Activated T-cell treated with anti-CD3 and anti-CD28 coated beads, Interleukin-2, amount 50 U/mL, for 1 hour (primary cell): ENCODE measurements around the gene CELSR1.

Experiments
- DNase-seq: peaks from one replicate; pipeline ENCODE4 v3.0.0-alpha.2; 2020

The CELSR1 gene

GRCh38 chr22:46392137-46392844, 145.1 kb downstream of the CELSR1 start:
- no peak for DNase-seq

- DNase-seq, result no peak
Measured at GRCh38 chr22:46391486-46392136, 145.8 kb downstream of the CELSR1 start.

- no peak for DNase-seq
Measured at GRCh38 chr22:46390652-46391301, 146.6 kb downstream of the CELSR1 start.

GRCh38 chr22:46390105-46390651, 147.2 kb downstream of the CELSR1 start:
- DNase-seq, result no peak

GRCh38 chr22:46389081-46389480, 148.3 kb downstream of the CELSR1 start:
- DNase-seq, result no peak

GRCh38 chr22:46388647-46389046, 148.8 kb downstream of the CELSR1 start:
- DNase-seq, result no peak

- no peak for DNase-seq
Measured at GRCh38 chr22:46387748-46388147, 149.7 kb downstream of the CELSR1 start.

GRCh38 chr22:46386312-46386711, 151.1 kb downstream of the CELSR1 start:
- DNase-seq, result no peak

GRCh38 chr22:46382524-46382923, 154.9 kb downstream of the CELSR1 start:
- no peak for DNase-seq

- no peak for DNase-seq
Measured at GRCh38 chr22:46381731-46382130, 155.7 kb downstream of the CELSR1 start.

GRCh38 chr22:46381142-46381541, 156.3 kb downstream of the CELSR1 start:
- no peak for DNase-seq

GRCh38 chr22:46380581-46380980, 156.8 kb downstream of the CELSR1 start:
- DNase-seq, result no peak

GRCh38 chr22:46380069-46380468, 157.4 kb downstream of the CELSR1 start:
- no peak for DNase-seq

- no peak for DNase-seq
Measured at GRCh38 chr22:46379066-46379930, 158.1 kb downstream of the CELSR1 start.

- DNase-seq, result no peak
Measured at GRCh38 chr22:46378426-46379065, 158.9 kb downstream of the CELSR1 start.

GRCh38 chr22:46377525-46378425, 159.6 kb downstream of the CELSR1 start:
- DNase-seq, result no peak

GRCh38 chr22:46376908-46377524, 160.4 kb downstream of the CELSR1 start:
- no peak for DNase-seq

GRCh38 chr22:46376111-46376510, 161.3 kb downstream of the CELSR1 start:
- DNase-seq, result no peak

GRCh38 chr22:46374663-46375474, 162.6 kb downstream of the CELSR1 start:
- DNase-seq, result no peak
